ENCODE data around the gene PUS7.
"Not testable (repeated sequence)": the region's sequence is repeated elsewhere in the genome, so short reads cannot be mapped to it uniquely, and the experiment has no call there.

Gene PUS7

GRCh38 chr7:105527737-105528136 is 5.7 kb upstream of the PUS7 start:
- H3K36me3 ChIP-seq (ENCODE audit: control insufficient read depth, insufficient read depth, low read length); H3K9me3 ChIP-seq (ENCODE audit: control insufficient read depth, insufficient read depth, low read length); H3K27ac ChIP-seq (ENCODE audit: low read depth, low read length); H3K4me1 ChIP-seq (ENCODE audit: control insufficient read depth, insufficient read depth, low read length); H3K9ac ChIP-seq (ENCODE audit: low read depth, low read length); H3K27me3 ChIP-seq (ENCODE audit: control insufficient read depth, insufficient read depth, low read length); H3K4me3 ChIP-seq (ENCODE audit: low read depth, low read length): not testable (repeated sequence)

- Histone ChIP-seq H3K4me1 (ENCODE audit: control insufficient read depth, insufficient read depth, low read length) (peaks cover 4% of the 10 kb centered on the region), H3K36me3 (ENCODE audit: control insufficient read depth, insufficient read depth, low read length) (peaks cover 1% of the 10 kb centered on the region; the same call in 1 of the 2 replicates), H3K4me3 (ENCODE audit: low read depth, low read length) (no peak overlapping the region), H3K9ac (ENCODE audit: low read depth, low read length) (no peak overlapping the region), H3K27ac (ENCODE audit: low read depth, low read length) (no peak overlapping the region), H3K9me3 (ENCODE audit: control insufficient read depth, insufficient read depth, low read length) (no peaks in the 10 kb centered on the region), H3K27me3 (ENCODE audit: control insufficient read depth, insufficient read depth, low read length) (no peaks in the 10 kb centered on the region)
Measured at GRCh38 chr7:105524840-105525239, 2.8 kb upstream of the PUS7 start.

- not testable (repeated sequence) for H3K27ac ChIP-seq (ENCODE audit: low read depth, low read length); H3K9ac ChIP-seq (ENCODE audit: low read depth, low read length); H3K4me3 ChIP-seq (ENCODE audit: low read depth, low read length); H3K36me3 ChIP-seq (ENCODE audit: control insufficient read depth, insufficient read depth, low read length); H3K27me3 ChIP-seq (ENCODE audit: control insufficient read depth, insufficient read depth, low read length); H3K4me1 ChIP-seq (ENCODE audit: control insufficient read depth, insufficient read depth, low read length); H3K9me3 ChIP-seq (ENCODE audit: control insufficient read depth, insufficient read depth, low read length)
Measured at GRCh38 chr7:105524423-105524822, 2.4 kb upstream of the PUS7 start.

GRCh38 chr7:105521027-105521716 is 899 bp downstream of the PUS7 start:
- H3K9ac ChIP-seq (ENCODE audit: low read depth, low read length), result peak overlapping the region; percentile 84

GRCh38 chr7:105520620-105521019 is 1.5 kb downstream of the PUS7 start:
- not testable (repeated sequence) for H3K27ac ChIP-seq (ENCODE audit: low read depth, low read length); H3K4me1 ChIP-seq (ENCODE audit: control insufficient read depth, insufficient read depth, low read length); H3K9me3 ChIP-seq (ENCODE audit: control insufficient read depth, insufficient read depth, low read length); H3K27me3 ChIP-seq (ENCODE audit: control insufficient read depth, insufficient read depth, low read length)
- peak overlapping the region; percentile 79 for H3K4me3 ChIP-seq (ENCODE audit: low read depth, low read length)
- H3K9ac ChIP-seq (ENCODE audit: low read depth, low read length), result peak overlapping the region; percentile 84; the same call in 1 of the 2 replicates
- peaks cover 28% of the 10 kb centered on the region for H3K36me3 ChIP-seq (ENCODE audit: control insufficient read depth, insufficient read depth, low read length)

More at GRCh38 chr7:105521027-105521716, 899 bp downstream of the PUS7 start:
- H3K27me3 ChIP-seq (ENCODE audit: control insufficient read depth, insufficient read depth, low read length), result no peaks in the 10 kb centered on the region
- peaks cover 26% of the 10 kb centered on the region for H3K36me3 ChIP-seq (ENCODE audit: control insufficient read depth, insufficient read depth, low read length)
- H3K9me3 ChIP-seq (ENCODE audit: control insufficient read depth, insufficient read depth, low read length), result no peaks in the 10 kb centered on the region
- peaks cover 4% of the 10 kb centered on the region for H3K4me1 ChIP-seq (ENCODE audit: control insufficient read depth, insufficient read depth, low read length)
- peak overlapping the region; percentile 79 for H3K4me3 ChIP-seq (ENCODE audit: low read depth, low read length)
- H3K27ac ChIP-seq (ENCODE audit: low read depth, low read length), result peak overlapping the region; percentile 95

GRCh38 chr7:105519353-105519752 is 2.7 kb downstream of the PUS7 start:
- Histone ChIP-seq H3K4me1 (ENCODE audit: control insufficient read depth, insufficient read depth, low read length) (peaks cover 4% of the 10 kb centered on the region), H3K27me3 (ENCODE audit: control insufficient read depth, insufficient read depth, low read length) (no peaks in the 10 kb centered on the region), H3K36me3 (ENCODE audit: control insufficient read depth, insufficient read depth, low read length) (peaks cover 28% of the 10 kb centered on the region), H3K9ac (ENCODE audit: low read depth, low read length) (no peak overlapping the region), H3K9me3 (ENCODE audit: control insufficient read depth, insufficient read depth, low read length) (no peaks in the 10 kb centered on the region), H3K4me3 (ENCODE audit: low read depth, low read length) (no peak overlapping the region), H3K27ac (ENCODE audit: low read depth, low read length) (no peak overlapping the region)

GRCh38 chr7:105515610-105516009 is 6.5 kb downstream of the PUS7 start:
- H3K36me3 ChIP-seq (ENCODE audit: control insufficient read depth, insufficient read depth, low read length), result peaks cover 33% of the 10 kb centered on the region
- not testable (repeated sequence) for H3K9me3 ChIP-seq (ENCODE audit: control insufficient read depth, insufficient read depth, low read length); H3K4me3 ChIP-seq (ENCODE audit: low read depth, low read length); H3K27me3 ChIP-seq (ENCODE audit: control insufficient read depth, insufficient read depth, low read length); H3K9ac ChIP-seq (ENCODE audit: low read depth, low read length); H3K27ac ChIP-seq (ENCODE audit: low read depth, low read length); H3K4me1 ChIP-seq (ENCODE audit: control insufficient read depth, insufficient read depth, low read length)

GRCh38 chr7:105512926-105513526 is 9.0 kb downstream of the PUS7 start:
- Histone ChIP-seq H3K36me3 (ENCODE audit: control insufficient read depth, insufficient read depth, low read length) (peaks cover 31% of the 10 kb centered on the region), H3K4me1 (ENCODE audit: control insufficient read depth, insufficient read depth, low read length) (no peaks in the 10 kb centered on the region), H3K27ac (ENCODE audit: low read depth, low read length) (no peak overlapping the region), H3K4me3 (ENCODE audit: low read depth, low read length) (no peak overlapping the region), H3K9me3 (ENCODE audit: control insufficient read depth, insufficient read depth, low read length) (no peaks in the 10 kb centered on the region), H3K27me3 (ENCODE audit: control insufficient read depth, insufficient read depth, low read length) (no peaks in the 10 kb centered on the region), H3K9ac (ENCODE audit: low read depth, low read length) (no peak overlapping the region)

GRCh38 chr7:105512415-105512814 is 9.7 kb downstream of the PUS7 start:
- no peaks in the 10 kb centered on the region for H3K27me3 ChIP-seq (ENCODE audit: control insufficient read depth, insufficient read depth, low read length)
- H3K9me3 ChIP-seq (ENCODE audit: control insufficient read depth, insufficient read depth, low read length), result no peaks in the 10 kb centered on the region
- no peaks in the 10 kb centered on the region for H3K4me1 ChIP-seq (ENCODE audit: control insufficient read depth, insufficient read depth, low read length)
- H3K4me3 ChIP-seq (ENCODE audit: low read depth, low read length), result no peak overlapping the region
- H3K27ac ChIP-seq (ENCODE audit: low read depth, low read length), result no peak overlapping the region
- no peak overlapping the region for H3K9ac ChIP-seq (ENCODE audit: low read depth, low read length)
- peaks cover 32% of the 10 kb centered on the region for H3K36me3 ChIP-seq (ENCODE audit: control insufficient read depth, insufficient read depth, low read length)

GRCh38 chr7:105502173-105502572 is 19.9 kb downstream of the PUS7 start:
- Histone ChIP-seq H3K9me3 (ENCODE audit: control insufficient read depth, insufficient read depth, low read length) (no peaks in the 10 kb centered on the region), H3K36me3 (ENCODE audit: control insufficient read depth, insufficient read depth, low read length) (peaks cover 92% of the 10 kb centered on the region), H3K9ac (ENCODE audit: low read depth, low read length) (no peak overlapping the region), H3K4me3 (ENCODE audit: low read depth, low read length) (no peak overlapping the region), H3K27me3 (ENCODE audit: control insufficient read depth, insufficient read depth, low read length) (no peaks in the 10 kb centered on the region), H3K27ac (ENCODE audit: low read depth, low read length) (no peak overlapping the region), H3K4me1 (ENCODE audit: control insufficient read depth, insufficient read depth, low read length) (no peaks in the 10 kb centered on the region)

GRCh38 chr7:105497016-105497415 is 25.1 kb downstream of the PUS7 start:
- Histone ChIP-seq H3K4me1 (ENCODE audit: control insufficient read depth, insufficient read depth, low read length) (no peaks in the 10 kb centered on the region), H3K27ac (ENCODE audit: low read depth, low read length) (no peak overlapping the region), H3K36me3 (ENCODE audit: control insufficient read depth, insufficient read depth, low read length) (peaks cover 64% of the 10 kb centered on the region), H3K9me3 (ENCODE audit: control insufficient read depth, insufficient read depth, low read length) (no peaks in the 10 kb centered on the region), H3K9ac (ENCODE audit: low read depth, low read length) (no peak overlapping the region), H3K27me3 (ENCODE audit: control insufficient read depth, insufficient read depth, low read length) (no peaks in the 10 kb centered on the region), H3K4me3 (ENCODE audit: low read depth, low read length) (no peak overlapping the region)

Measured in HUES48 (cell line).